Central memory CD4-positive, alpha-beta T cell (primary cell): ENCODE results near the gene SKIDA1.
A peak's percentile ranks its signal among the peaks of the same experiment; 100 is the strongest.

Source experiments
- DNase-seq: peaks from one replicate; pipeline ENCODE4 v3.0.0; 2022

SKIDA1 gene

DNA sequence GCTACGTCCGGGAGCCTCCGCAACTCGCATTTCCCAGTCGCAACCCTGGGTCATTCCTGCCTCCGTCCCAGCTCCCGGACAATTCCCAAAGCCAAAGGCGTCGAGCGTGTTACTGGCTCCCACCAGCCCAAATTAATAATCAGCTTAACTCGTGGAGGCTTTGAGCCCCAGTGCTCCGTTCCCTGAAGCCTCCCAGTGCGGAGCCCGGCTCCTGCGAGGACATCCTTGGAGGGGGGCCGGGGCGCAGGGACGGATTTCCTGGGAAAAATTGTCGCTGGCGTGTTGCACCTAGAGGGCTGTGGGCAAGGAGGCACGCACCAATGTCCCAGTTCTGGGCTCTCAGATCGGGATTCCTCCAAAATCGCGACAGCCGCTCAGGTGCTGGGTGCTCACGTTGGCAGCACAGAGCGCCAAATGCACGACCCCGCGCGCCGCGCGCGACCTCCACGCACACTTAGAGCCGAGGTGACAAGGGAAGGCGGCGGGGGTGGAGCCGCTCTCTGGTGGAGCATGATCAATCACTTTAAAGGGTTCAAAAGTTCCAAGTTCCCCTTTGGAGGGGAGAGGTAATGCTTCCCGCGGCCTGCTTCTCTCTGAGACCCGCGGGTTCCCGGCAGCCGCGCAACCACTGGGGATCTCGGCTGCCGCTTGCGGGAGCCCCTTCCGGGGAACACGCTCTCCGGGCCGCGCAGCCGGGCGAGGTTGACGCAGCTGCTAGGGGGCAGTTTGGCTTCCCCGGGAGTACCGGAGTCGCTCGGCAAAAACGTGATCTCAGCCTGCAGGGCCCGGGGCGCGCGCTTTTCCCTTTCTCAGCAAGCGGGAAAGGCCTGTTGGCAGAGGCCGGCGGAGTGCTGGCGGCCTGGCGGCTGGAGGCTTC lies 25.5 kb downstream of the SKIDA1 start:
- no peak for DNase-seq

DNA sequence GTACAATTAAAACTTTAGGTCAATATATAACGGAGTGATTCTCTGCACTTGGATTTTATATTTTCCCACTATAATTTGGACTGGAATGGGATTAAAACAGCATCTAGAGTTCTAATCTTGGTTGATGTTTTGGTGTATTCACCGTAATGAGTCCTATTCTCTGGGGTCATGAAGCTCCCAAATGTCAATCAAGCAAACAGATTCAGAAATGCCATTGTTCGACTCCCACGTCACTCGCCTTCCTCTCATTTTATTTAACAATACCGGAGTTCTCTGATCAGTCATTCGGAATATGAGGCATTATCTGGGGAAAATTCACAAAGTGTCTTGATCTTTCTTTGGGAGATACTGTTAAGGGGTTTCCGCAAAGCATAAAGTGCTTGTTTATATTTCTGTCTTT lies 26.5 kb downstream of the SKIDA1 start:
- no peak for DNase-seq

DNA sequence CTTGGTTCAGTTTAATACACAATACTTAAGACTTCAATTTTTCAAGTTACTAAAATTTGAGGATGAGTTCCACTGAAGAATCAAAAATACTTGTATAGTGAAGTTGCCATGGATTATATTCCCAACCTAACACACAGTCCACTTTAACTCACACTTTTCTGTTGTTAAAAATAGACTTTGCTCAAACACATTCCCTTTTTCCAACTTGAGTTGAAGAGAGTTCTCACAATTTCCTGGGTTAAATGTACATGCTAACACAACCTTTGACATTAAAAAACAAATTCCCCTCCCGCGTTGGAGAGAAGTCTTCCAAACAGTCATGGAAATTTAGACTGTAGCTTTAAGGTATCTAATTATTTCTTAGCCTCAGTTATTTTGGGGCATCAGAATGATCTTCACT lies 27.1 kb downstream of the SKIDA1 start:
- no peak for DNase-seq

DNA sequence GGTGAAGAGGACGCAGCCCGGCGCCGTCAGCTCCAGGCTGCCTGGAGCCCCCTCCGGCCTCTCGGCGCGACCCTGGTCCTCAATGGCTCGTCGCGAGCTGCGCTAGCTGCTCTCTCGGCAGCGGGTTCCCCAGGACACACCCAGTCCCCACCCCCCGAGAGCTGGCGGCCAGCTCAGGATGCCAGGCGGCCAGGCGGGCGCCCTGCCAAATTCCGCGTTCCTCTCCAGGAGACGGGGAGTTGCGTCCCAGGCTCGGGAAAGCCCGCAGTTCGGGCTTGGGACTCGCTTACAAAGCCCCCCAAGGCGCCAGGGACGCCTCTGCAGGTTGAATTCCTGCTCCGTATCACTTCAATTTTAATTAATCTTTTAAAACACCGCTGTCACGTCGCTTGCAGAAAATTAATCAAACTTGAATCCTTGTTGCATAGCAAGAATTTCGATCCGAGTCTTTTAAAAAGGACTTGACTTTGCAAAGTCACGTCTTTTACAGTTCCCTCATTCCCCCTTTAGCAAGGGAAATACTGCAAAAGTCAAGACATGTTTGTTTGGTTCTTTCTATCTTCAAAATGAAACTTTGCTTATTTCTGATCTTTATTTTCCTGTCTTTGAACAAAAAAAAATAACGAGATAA lies 28.2 kb downstream of the SKIDA1 start:
- DNase-seq = no peak

DNA sequence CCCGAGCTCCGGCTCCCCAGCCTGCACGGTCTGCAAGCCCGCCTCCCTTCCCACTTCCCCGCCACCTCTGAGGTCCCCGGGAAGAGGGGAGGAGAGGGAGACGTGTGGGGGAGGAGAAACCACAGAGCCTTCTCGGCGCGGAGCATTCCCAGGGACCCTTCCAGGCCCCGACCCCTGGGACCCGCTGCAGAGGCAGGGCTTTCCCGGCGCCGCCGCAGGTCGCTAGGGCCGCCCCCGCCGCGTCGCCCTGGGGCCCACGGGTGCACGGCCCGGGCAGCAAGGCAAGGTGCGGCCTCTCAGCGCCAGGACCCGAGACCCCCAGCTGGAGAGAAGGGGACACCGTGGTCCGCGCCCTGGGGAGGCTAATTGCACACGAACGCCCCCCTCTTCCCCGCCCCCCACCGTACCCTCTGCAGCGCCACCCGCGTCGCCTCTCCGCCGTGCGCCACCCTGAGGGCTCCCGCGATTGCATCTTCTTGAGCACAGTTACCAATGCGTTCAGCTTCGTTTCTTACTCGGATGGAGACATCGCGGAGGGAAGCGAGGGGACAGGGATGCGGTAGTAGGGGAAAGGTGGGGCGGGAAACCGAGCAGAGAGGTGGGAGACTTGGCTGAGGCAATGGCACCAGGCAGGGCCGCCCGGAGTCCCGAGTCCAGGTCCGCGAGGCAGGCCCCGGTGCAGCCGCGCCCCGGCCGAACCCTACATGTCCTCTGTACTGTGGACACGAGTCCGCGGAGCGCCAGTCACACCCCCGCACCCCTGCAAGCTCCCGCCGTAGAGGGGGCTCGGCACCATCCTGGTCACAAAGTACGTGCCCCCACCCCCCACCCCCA lies 28.9 kb downstream of the SKIDA1 start:
- DNase-seq = peak; percentile 40

DNA sequence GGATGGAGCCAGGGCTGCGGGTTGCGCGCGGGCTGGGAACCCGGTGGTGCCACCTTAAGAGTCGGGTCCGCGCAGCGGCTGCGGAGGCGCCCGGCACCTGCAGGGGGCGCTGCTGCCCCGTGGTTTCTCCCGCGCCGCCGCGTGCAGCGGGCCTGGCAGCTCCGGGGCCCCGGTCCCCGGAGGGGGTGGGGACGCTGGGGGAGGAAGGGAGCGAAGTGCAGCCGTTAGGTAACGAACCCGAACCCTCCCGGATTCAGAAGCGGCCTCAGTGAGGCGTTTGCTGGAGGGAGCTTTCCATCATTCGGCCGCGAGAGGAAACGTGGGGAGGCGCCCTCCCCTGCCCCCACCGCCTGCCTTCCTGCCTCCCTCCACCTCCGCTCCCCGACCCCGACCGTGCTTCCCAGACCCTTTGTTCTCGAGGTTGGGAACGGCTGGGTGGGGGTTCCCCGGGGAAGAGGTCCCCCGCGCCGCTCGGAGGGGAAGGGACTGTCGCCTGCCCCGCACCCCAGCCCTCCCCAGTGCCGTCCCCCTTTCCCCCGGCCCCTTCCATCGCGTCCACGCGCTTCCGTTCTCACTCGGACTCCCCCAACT lies 29.6 kb downstream of the SKIDA1 start:
- peak; percentile 84 for DNase-seq

DNA sequence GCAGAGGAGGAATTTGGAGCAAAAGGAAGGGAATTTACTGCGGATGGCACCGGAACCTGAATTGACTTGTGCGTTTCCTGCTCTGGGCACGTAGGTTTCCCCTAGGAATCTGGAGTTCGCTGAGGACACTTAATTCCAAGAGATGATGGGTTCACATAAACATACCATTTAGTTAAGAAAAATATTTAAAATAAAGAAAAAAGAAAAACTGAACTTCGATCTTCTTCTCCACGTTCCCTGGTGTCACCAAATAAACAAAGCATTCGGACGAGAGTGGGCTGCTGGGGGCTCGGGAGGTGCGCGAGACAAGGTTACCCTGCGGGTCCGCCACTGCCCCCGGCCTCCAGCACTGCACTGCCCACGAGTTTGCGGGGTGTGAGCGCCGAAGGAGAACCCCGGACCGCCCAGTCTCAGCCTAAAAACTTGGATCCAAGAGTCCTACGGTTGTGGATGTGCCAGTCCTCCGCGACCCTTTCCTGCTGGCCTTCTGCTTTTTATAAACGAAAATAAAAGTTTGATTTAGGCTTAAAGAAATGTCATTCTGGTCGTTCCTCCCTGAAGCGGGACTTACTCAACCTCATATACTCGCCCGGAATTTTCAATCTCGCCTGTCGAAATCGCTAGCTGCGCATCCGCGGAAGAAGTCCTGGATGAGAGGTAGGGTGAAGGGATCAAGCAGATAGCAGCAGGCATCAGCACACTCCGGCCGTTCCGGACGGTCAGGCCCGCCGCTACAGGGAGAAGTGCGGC lies 30.3 kb downstream of the SKIDA1 start:
- DNase-seq = no peak

DNA sequence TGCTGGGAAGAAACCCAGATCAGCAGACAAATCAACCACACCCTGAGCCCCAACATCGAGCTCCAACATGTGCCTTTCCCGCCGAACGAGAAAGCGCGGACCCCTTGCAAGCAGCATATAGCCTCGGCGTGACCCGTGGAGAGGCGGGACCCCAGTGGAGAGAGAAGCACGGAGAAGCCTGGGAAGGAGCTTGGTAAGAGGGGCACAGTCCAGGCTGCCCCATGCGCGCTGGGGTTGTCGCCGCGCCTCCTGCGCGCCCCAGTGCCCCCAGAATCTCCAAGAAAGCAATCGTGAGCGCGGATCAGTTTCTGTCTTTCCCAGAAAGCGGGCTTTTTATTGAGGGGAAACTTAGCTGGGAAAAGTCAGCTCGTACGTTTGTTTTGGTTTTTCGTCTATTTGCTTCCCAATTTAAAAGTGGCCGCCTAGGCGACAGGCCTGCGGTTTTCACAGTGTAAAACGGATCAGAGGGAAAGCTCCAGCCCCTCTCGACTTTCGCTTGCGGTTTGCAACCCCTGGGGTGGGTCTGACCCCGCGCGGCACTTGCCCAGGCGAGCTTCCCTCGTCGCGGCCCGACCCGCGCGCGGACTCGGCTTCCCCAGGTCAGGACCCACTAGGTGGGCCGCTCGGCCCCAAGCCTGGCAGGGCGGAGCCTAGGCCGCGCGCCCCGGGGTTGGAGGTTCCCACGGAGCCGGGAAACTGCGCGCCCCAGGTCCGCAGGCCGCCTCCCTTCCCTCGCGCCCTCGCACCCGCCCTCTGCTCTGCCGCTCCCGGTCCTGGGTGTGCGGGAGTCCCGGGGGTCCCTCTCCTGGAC lies 31.1 kb downstream of the SKIDA1 start:
- no peak for DNase-seq

DNA sequence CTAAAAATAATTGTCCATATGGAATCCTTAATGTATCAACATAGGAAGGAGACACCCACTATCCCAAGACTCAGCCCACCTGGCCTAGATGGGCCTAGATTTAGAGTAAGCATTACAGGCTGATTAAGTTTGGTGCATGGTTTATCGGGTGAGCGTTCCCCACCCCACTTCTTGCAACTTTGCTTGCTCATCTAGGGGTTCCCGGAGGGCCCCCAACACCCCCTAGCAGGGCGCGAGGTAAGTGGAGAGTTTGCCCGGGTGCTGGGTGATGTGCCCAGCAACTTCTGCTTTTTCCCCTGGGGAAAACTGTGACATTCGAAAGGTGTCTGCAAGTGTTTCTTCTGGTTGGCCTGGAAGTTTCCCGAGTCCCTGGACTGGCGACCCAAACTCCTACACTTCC lies 31.7 kb downstream of the SKIDA1 start:
- DNase-seq = no peak

DNA sequence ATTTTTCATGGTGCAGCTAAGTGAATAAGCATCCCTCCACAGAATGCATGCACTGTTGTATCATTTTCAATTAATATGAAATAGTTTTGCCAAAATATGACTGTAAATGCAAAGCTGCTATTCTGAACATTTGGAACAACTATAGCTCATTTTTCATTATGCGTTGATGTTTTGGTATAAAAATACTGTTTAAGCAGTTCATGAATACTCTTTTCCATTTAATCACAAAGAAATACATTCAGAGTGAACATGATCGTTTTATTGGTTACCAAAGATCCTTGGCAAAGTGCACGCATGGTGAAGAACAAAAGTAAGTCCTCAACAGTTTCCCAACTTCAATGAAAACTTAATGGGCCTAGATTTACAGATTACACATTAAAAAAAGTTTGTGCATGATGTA lies 33.1 kb downstream of the SKIDA1 start:
- DNase-seq = no peak

DNA sequence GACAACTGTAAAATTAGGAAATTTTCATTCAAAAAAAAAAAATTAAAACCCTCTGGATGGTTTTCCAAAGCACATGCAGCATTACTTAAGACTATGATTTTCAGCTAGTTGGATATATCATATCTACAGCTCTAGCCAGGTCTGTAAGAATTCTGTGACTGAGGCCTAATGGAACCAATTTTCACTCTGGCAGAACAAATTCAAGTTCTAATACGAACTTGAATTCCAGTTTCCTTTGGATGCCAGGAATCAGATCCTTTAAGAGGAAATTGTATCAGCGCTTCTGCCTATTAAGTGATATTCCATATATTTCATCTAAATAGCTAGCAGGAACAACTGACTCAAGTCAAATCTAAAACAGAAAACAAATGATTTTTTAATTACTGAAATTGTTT lies 34.8 kb downstream of the SKIDA1 start:
- no peak for DNase-seq

DNA sequence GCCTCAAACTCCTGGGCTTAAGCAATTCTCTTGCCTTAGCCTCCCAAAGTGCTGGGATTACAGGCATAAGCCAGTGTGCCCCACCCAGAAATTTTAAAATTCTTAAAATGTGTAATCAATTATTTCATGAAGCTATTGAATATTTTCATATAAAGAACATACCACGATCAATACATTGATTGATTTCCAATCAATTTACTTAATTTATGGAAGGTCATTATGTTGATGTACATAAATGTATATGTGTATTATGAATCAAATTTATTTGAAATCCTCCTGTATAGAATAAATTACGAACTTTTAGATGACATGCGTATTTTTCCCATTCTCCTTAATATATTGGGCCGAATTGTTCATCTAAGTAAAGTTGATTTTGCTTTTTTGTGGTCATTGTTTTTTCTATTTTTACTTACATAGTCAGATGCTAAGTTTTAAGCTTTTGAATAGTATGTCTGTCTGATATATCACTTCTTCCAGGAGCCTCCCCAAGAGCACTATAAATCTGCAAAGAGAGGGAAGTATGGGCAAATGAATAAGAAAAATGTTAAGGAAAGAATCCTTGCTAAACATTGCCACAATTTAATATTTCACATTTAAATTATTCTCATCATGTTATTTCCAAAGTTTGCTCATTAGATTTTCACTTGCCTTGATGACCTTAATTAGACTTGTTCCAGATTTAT lies 35.3 kb downstream of the SKIDA1 start:
- DNase-seq = no peak

DNA sequence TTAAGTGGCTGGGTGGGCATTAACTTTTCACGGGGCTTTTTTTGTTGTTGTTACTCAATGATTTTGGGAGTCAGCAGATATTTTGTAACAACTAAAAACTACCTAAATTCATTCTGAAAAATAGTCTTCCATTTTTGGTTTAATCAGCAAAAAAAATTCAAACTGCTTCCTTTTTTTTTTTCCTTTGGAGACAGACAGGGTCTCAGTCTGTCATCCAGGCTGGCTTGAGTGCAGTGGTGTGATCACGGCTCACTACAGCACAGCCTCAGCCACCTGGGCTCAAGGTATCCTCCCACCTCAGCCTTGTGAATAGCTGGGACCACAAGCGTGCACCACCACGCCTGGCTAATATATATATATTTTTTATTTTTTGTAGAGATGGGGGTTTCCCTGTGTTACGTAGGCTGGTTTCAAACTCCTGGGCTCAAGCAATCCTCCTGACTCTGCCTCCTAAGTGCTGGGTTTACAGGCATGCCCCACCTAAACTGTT lies 36.5 kb downstream of the SKIDA1 start:
- DNase-seq = no peak

DNA sequence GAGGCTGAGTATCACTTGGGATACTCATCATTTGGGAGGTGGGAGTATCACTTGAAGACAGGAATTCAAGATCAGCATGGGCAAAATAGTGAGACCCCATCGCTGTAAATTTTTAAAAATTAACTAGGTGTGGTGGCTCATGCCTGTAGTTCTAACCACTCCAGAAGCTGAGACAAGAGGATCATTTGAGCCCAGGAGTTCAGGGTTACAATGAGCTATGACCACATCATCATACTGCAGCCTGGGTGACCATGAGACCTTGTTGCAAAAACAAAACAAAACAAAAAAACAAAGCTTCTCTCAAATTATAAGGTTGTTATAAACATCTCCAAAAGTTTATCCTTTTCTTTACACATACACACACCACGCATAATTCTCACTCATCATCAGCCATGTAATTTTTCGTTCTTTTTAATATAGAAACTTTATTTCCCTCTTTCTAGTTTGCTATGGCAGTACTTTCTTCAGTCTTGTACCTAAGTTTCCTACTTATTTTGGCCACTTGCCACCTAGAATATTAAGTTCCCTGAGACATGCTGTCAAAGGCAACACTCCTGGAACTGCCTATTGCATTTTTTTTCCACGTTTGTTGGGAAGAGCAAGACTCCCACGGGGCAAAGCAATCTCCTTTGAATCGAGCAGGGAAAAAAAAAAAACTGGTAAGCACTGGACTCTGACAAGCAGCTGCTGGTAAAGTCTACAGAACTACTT lies 37.1 kb downstream of the SKIDA1 start:
- no peak for DNase-seq

DNA sequence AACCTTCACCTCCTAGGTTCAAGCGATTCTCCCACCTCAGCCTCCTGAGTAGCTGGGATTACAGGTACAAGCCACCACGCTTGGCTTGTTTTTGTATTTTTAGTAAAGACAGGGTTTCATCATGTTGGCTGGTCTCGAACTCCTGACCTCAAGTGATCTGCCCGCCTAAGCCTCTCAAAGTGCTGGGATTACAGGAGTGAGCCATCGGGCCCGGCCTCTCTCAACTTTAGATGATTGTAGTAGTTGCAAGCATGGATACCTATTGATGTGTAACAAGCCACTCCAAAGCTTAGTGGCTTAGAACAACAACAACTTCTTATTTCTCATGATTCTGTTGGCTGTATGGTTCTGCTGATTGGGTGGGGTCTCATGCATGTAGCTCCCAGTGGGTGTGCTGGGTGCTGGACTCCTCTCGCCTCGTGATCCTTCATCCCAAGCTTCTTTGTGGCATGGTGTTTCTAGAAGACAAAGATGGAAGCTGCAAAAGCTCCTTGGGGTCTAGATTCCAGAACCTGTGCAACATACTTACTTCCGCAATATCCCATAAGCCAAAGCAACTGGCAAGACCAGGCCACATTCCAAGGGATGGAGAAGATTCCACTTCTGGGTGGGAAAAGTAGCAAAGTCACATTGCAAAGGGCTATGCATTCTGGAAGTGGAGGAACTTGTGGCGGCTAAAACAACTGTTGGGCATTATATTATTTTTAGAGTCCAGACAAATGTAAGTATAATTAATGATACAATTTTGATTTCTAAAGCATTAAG lies 37.9 kb downstream of the SKIDA1 start:
- no peak for DNase-seq

DNA sequence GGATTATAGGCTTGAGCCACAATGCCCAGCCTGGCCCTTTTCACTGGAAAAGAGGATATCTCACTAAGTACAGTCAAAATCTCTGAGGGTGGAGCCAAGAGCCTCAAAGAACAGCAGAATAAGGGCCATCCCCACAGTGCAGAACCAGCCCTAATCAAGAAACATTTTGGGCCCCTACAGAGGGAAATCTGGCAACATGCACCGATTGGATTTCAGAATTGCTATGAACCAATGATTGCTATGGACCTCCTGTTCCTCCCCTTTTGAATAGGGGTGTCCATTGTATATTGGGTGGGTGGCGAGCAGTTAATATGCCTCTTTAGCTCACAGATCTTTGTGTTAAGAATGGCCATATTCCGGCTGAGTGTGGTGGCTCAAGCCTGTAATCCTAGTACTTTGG lies 42.7 kb downstream of the SKIDA1 start:
- DNase-seq = no peak

DNA sequence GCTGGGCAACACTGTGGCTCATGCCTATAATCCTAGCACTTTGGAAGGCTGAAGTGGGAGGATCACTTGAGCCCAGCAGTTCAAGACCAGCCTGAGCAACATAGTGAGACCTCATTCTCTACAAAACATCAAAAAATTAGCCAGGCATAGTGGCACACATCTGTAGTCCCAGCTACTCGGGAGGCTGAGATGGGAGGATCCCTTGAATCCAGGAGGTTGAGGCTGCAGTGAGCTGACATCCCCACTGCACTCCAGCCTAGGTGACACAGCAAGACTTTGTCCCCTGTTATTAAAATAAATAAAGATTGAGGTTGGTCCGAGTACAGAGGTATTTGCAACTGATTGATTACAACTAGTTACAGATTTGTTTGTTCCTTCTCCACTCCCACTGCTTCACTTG lies 44.1 kb downstream of the SKIDA1 start:
- no peak for DNase-seq

DNA sequence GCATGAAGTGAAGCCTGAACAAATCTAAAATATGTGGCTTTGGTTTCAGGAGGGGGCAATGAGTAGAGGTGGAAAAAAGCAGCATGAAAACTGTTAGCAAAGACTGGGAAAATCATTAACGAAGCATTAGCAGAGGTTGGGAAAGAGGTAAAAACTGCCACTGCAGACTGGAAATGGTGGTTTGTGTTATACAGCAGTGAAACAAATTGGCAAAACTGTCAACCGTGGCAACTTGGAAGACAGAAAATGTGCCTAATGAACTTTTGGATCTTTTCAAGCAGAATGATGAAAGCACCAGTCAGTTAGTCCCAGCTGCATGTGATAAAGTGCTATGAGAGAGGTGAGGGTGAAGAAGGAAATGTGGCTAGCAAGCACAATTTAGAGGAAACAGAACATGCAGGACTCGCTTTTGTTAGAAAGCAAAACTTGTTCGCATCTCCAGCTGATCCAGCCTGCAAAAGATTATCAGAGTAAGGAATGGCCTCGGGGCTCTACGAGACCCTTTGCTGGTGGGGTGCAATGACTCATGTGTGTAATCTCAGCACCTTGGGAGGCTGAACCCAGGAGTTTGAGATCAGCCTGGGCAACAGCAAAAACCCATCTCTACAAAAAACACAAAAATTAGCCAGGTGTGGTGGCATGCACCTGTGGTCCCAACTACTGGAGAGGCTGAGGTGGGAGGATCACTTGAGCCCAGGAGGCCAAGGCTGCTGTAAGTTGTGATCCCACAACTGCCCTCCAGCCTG lies 45.7 kb downstream of the SKIDA1 start:
- no peak for DNase-seq

DNA sequence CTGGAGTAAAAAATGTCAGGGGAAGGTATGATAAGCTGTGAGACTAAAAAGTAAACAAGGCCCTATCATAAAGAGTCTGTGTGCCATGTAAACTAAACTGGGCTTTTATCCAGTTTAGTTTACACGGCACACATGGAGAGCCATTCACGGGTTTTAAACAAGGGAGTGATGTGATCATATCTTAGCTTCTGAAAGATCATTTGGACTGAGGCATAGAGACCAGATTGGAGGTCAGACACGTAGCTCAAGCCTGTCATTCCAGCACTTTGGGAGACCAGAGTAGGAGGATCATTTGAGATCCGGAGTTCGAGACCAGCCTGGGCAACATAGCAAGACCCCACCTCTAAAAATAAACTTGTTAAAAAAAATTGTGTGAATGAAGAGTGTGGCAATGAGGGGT lies 50.1 kb downstream of the SKIDA1 start:
- no peak for DNase-seq
